PC-3 (cell line): ENCODE measurements around the gene PARVA. TPM values are rescaled to one million over a fixed set of nuclear protein-coding genes. Genes with fewer than 3 reads are reported as not detected.

ENCODE experiments used
- ATAC-seq: fragments of 200-7000 bp; cut with Tn5 transposase; 2 replicates; pipeline ENCODE4 v1.9.1; 2020; ENCODE audit warnings: mild to moderate bottlenecking, moderate library complexity
- BruUV-seq: library from RNA; stranded (reverse); fragments of 400-500 nt; replicated peaks from 2 replicates; lab custom pipeline; 2021; lab: Mats Ljungman, UMichigan
- CTCF ChIA-PET: fragments of 300-600 bp; sonication (Branson Sonifier 250); formaldehyde crosslinking; loops from one replicate; lab custom pipeline; 2022; ENCODE audit warnings: antibody characterized with exemption; lab: Charles Lee
- POLR2A ChIA-PET: fragments of 300-600 bp; sonication (Branson Sonifier 250); formaldehyde crosslinking; loops from one replicate; lab custom pipeline; 2022; ENCODE audit warnings: antibody characterized with exemption; ENCODE audit not compliant: unreplicated experiment; lab: Charles Lee
- DNase-seq: peaks from one replicate; pipeline ENCODE4 v3.0.0-alpha.2; 2015
- H2AFZ ChIP-seq: fragments of 300-600 bp; sonication (generic); 2 replicates; pipeline ENCODE4 v1.6.0; 2016; ENCODE audit warnings: antibody characterized with exemption, low read length
- H3F3A ChIP-seq: fragments of 300-600 bp; sonication (generic); one replicate; pipeline ENCODE4 v1.6.0; 2017; ENCODE audit warnings: antibody characterized with exemption, low read length, control low read depth, mild to moderate bottlenecking; ENCODE audit not compliant: unreplicated experiment
- H3K27ac ChIP-seq: fragments of 300-600 bp; sonication (generic); 2 replicates; pipeline ENCODE4 v1.5.1; 2016; ENCODE audit warnings: mild to moderate bottlenecking, low read length
- H3K27me3 ChIP-seq: fragments of 300-600 bp; sonication (generic); 2 replicates; pipeline ENCODE4 v1.6.1; 2016; ENCODE audit warnings: low read length, mixed read lengths
- H3K36me3 ChIP-seq: fragments of 300-600 bp; sonication (generic); 2 replicates; pipeline ENCODE4 v1.6.1; 2016; ENCODE audit warnings: low read depth, mixed run types, low read length, mixed read lengths
- H3K4me1 ChIP-seq: fragments of 300-600 bp; sonication (generic); 2 replicates; pipeline ENCODE4 v1.5.1; 2016; ENCODE audit warnings: low read length; ENCODE audit not compliant: insufficient read depth
- H3K4me2 ChIP-seq: fragments of 300-600 bp; sonication (generic); 2 replicates; pipeline ENCODE4 v1.6.0; 2016; ENCODE audit warnings: low read length
- H3K4me3 ChIP-seq: fragments of 300-600 bp; sonication (generic); 2 replicates; pipeline ENCODE4 v1.5.1; 2016; ENCODE audit warnings: mild to moderate bottlenecking, low read length, mixed read lengths
- H3K79me2 ChIP-seq: fragments of 300-600 bp; sonication (generic); 2 replicates; pipeline ENCODE4 v1.6.1; 2017; ENCODE audit warnings: low read length, mixed read lengths
- H3K9ac ChIP-seq: fragments of 300-600 bp; sonication (generic); 2 replicates; pipeline ENCODE4 v1.6.0; 2016; ENCODE audit warnings: mild to moderate bottlenecking, low read length
- H3K9me2 ChIP-seq: fragments of 300-600 bp; sonication (generic); replicated peaks from 2 replicates; pipeline ENCODE4 v1.6.1; 2016; ENCODE audit warnings: mixed run types, low read length, mixed read lengths
- H3K9me3 ChIP-seq: fragments of 300-600 bp; sonication (generic); 2 replicates; pipeline ENCODE4 v1.6.1; 2016; ENCODE audit warnings: low read length, mixed read lengths
- H4K20me1 ChIP-seq: fragments of 300-600 bp; sonication (generic); 2 replicates; pipeline ENCODE4 v1.6.1; 2016; ENCODE audit warnings: low read length, mixed read lengths
- CTCF ChIP-seq: fragments of 300-600 bp; sonication (generic); conservative IDR thresholded peaks from 2 replicates; pipeline ENCODE4 v1.5.1; 2017; ENCODE audit warnings: antibody characterized with exemption, low read depth, mild to moderate bottlenecking, low read length
- EZH2 ChIP-seq: fragments of 300-600 bp; sonication (generic); IDR thresholded peaks from one replicate; pipeline ENCODE4 v1.6.1; 2017; ENCODE audit warnings: antibody characterized with exemption, mild to moderate bottlenecking, low read length; ENCODE audit not compliant: unreplicated experiment
- EZH2phosphoT487 ChIP-seq: fragments of 300-600 bp; sonication (generic); IDR thresholded peaks from 2 replicates; pipeline ENCODE4 v1.6.1; 2018; ENCODE audit warnings: mild to moderate bottlenecking, antibody characterized with exemption, low read length, borderline replicate concordance
- intact Hi-C: fragments of 100-400 bp; cut with micrococcal nuclease; formaldehyde crosslinking; loops from 2 replicates; pipeline ENCODE4 v1.9.0; 2023
- total RNA-seq: library from RNA; depleted of rRNA; stranded (reverse); fragments of >200 nt; gene quantifications from 2 replicates; pipeline ENCODE4 v1.2.3, GENCODE V29; 2014

Gene PARVA
- total RNA-seq, 1 experiment from 2014 or later, result 13.5 TPM

GRCh38 chr11:12433121-12433520 lies 55.8 kb downstream of the PARVA start:
- H3K4me2 ChIP-seq, result no peak overlapping the region
- POLR2A ChIA-PET, result no interaction called here

DNA sequence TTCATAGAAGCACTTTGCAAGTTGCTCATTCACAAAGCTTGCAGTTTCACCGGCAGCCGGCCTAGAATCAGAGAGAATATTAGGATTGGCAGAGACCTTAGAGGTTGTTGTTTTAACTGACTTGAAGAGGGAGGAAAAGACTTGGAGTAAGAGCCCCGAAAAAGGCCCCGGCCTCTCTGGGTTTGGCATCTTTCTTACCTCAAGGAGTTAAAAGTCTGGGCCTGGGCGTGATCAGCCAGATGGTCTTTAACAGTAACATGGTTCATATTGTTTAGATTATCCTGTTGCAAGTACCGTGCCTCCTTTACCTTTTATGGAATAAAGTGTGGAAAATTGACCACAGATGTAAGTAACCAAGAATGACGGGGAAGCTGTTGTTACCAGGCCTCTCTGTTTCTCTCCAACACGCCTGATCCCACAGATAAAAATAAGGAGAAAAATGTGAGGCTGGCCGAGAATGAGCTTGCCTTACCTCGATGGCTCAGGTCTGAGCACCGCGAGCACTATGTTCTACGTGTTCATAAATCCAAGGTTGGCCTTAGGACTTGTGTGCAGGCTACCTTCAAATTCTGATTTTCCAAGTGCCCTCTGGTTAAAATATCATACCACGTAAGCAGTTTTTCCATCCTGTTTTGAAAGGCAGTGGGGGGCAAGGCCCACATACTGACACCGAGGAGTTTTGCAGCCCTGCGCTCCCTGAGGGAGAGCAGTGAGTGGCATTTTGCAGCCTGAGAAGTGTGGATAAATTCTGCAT lies 56.4 kb downstream of the PARVA start:
- Histone ChIP-seq H3F3A (no peaks in the 10 kb centered on the region), H3K4me1 (peaks cover 16% of the 10 kb centered on the region), H3K4me2 (no peak overlapping the region), H3K27me3 (no peaks in the 10 kb centered on the region), H3K79me2 (no peaks in the 10 kb centered on the region; the same call in 1 of the 2 replicates), H3K36me3 (no peaks in the 10 kb centered on the region), H2AFZ (no peak overlapping the region), H4K20me1 (no peaks in the 10 kb centered on the region), H3K4me3 (no peak overlapping the region), H3K9ac (no peak overlapping the region), H3K9me3 (no peaks in the 10 kb centered on the region), H3K27ac (no peak overlapping the region), H3K9me2 (no peaks in the 10 kb centered on the region)
- ChIA-PET POLR2A (no interaction called here), CTCF (no interaction called here)
- ATAC-seq (no peak), DNase-seq (no peak)
- intact Hi-C loops, result no loop called here
- no TSS peak for BruUV-seq
- no peak for TF ChIP-seq CTCF
- no peak for TF ChIP-seq EZH2phosphoT487
- TF ChIP-seq EZH2, result no peak

More at GRCh38 chr11:12433121-12433520, 55.8 kb downstream of the PARVA start:
- ATAC-seq (no peak), DNase-seq (no peak)
- Histone ChIP-seq H3F3A (no peaks in the 10 kb centered on the region), H4K20me1 (no peaks in the 10 kb centered on the region), H3K27ac (no peak overlapping the region), H3K4me3 (no peak overlapping the region), H3K9ac (no peak overlapping the region), H3K9me3 (no peaks in the 10 kb centered on the region), H3K9me2 (no peaks in the 10 kb centered on the region), H2AFZ (no peak overlapping the region), H3K4me1 (peaks cover 16% of the 10 kb centered on the region), H3K27me3 (no peaks in the 10 kb centered on the region), H3K79me2 (no peaks in the 10 kb centered on the region; the same call in 1 of the 2 replicates), H3K36me3 (no peaks in the 10 kb centered on the region)
- CTCF ChIA-PET, result no interaction called here
- intact Hi-C loops, result no loop called here
- TF ChIP-seq EZH2 (no peak), EZH2phosphoT487 (no peak), CTCF (no peak)
- no TSS peak for BruUV-seq

DNA sequence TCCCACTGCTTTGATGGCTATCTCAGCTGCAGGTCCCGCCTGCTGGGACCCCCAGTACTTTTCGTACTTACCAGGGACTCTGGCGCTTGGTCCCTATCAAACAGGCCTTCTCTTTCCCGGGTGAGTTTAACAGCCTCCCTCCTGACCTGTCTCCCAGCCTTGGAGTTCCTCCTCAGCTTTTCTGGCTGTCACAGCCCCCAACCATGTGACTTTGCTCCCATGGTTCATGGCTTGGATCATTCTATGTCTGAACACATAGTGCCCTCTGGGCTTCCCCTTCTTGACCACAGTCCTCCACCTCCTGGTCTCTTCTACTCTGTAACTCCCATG lies 56.9 kb downstream of the PARVA start:
- H4K20me1 ChIP-seq, result no peaks in the 10 kb centered on the region
- no peak overlapping the region for H3K9ac ChIP-seq
- no peak overlapping the region for H2AFZ ChIP-seq
- no peaks in the 10 kb centered on the region for H3K9me2 ChIP-seq
- intact Hi-C loops, result no loop called here
- peaks cover 16% of the 10 kb centered on the region for H3K4me1 ChIP-seq
- no peak for ATAC-seq
- H3F3A ChIP-seq, result no peaks in the 10 kb centered on the region
- H3K4me3 ChIP-seq, result no peak overlapping the region
- no peaks in the 10 kb centered on the region for H3K36me3 ChIP-seq
- no peaks in the 10 kb centered on the region for H3K9me3 ChIP-seq
- TF ChIP-seq EZH2phosphoT487 (no peak), CTCF (no peak), EZH2 (no peak)
- no peaks in the 10 kb centered on the region for H3K27me3 ChIP-seq
- no peak for DNase-seq
- H3K27ac ChIP-seq, result no peak overlapping the region
- H3K79me2 ChIP-seq, result no peaks in the 10 kb centered on the region; the same call in 1 of the 2 replicates
- ChIA-PET CTCF (no interaction called here), POLR2A (no interaction called here)
- no peak overlapping the region for H3K4me2 ChIP-seq
- no TSS peak for BruUV-seq
